GM13977 (cell line): ENCODE data around the gene ZNF230.

Experiments
- DNase-seq: peaks from one replicate; pipeline ENCODE4 v3.0.0; 2012; ENCODE audit warnings: low spot score
- in situ Hi-C: fragments of 300-500 bp; cut with MboI; formaldehyde crosslinking; loops from one replicate; pipeline ENCODE4 v1.12.0; 2022; ENCODE audit warnings: low sequenced_read_pairs, low pct_unique_long_range_greater_than_20kb, mixed read lengths, inconsistent platforms; ENCODE audit not compliant: unreplicated experiment
- TF ChIP-seq, protein P1 (sequence below): IDR thresholded peaks from 2 replicates; pipeline ENCODE4 v1.5.1; 2012; ENCODE audit warnings: mild to moderate bottlenecking, control low read depth; ENCODE audit not compliant: insufficient read depth; ENCODE audit errors: extremely low read depth, missing control alignments

The ZNF230 gene

DNA sequence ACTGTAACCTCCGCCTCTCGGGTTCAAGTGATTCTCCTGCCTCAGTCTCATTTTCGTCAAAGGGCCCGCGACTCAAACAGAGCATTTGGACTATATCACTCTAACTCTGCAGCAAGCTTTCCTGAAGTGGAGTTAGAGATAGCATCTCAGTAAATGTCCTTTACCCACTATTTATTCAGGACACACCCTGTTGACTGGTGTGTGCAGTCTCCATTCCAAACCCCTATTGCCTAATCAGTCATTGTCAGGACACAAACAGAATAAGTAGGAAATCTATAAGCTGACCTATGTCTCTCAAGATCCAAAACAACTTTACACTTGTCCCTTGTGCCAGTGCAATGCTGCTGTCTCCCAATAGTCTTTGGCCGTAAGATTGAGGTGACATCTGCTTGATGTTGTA lies 23.9 kb downstream of the ZNF230 start:
- in situ Hi-C loops = no loop called here
- no peak for DNase-seq

DNA sequence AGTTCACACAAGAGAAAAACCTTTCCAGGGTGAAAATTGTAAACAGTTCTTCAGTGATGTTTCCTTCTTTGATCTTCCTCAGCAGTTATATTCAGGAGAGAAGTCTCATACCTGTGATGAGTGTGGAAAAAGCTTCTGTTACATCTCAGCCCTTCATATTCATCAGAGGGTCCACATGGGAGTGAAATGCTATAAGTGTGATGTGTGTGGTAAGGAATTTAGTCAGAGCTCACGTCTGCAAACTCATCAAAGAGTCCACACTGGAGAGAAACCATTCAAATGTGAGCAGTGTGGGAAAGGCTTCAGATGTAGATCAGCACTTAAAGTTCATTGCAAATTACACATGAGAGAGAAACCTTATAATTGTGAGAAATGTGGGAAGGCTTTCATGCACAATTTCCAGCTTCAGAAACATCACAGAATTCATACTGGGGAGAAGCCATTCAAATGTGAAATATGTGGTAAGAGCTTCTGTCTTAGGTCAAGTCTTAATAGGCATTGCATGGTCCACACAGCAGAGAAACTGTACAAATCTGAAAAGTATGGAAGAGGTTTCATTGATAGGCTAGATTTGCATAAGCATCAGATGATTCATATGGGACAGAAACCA lies 29.3 kb downstream of the ZNF230 start:
- in situ Hi-C loops = no loop called here
- no peak for DNase-seq
- TF ChIP-seq, protein P1, sequence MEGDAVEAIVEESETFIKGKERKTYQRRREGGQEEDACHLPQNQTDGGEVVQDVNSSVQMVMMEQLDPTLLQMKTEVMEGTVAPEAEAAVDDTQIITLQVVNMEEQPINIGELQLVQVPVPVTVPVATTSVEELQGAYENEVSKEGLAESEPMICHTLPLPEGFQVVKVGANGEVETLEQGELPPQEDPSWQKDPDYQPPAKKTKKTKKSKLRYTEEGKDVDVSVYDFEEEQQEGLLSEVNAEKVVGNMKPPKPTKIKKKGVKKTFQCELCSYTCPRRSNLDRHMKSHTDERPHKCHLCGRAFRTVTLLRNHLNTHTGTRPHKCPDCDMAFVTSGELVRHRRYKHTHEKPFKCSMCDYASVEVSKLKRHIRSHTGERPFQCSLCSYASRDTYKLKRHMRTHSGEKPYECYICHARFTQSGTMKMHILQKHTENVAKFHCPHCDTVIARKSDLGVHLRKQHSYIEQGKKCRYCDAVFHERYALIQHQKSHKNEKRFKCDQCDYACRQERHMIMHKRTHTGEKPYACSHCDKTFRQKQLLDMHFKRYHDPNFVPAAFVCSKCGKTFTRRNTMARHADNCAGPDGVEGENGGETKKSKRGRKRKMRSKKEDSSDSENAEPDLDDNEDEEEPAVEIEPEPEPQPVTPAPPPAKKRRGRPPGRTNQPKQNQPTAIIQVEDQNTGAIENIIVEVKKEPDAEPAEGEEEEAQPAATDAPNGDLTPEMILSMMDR = no peak

More for the DNA sequence above, 23.9 kb downstream of the ZNF230 start:
- TF ChIP-seq, protein P1 = no peak

DNA sequence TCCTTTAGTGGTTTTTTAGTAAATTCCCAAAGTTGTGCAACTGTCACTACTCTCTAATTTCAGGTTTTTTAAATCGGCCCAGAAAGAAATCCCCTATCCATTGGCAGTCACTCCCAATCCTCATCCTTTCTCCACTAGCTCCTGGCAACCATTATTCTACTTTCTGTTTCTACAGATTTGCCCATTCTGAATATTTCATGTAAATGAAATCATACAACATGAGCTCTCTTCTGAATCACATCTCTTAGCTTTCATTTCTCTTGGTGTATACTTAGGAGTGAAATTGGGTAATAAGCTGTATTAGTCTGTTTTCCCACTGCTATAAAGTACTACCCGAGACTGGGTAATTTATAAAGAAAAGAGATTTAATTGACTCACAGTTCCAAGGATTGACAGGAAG lies 39.4 kb downstream of the ZNF230 start:
- no peak for DNase-seq
- in situ Hi-C loops = no loop called here
- TF ChIP-seq, protein P1 = no peak

DNA sequence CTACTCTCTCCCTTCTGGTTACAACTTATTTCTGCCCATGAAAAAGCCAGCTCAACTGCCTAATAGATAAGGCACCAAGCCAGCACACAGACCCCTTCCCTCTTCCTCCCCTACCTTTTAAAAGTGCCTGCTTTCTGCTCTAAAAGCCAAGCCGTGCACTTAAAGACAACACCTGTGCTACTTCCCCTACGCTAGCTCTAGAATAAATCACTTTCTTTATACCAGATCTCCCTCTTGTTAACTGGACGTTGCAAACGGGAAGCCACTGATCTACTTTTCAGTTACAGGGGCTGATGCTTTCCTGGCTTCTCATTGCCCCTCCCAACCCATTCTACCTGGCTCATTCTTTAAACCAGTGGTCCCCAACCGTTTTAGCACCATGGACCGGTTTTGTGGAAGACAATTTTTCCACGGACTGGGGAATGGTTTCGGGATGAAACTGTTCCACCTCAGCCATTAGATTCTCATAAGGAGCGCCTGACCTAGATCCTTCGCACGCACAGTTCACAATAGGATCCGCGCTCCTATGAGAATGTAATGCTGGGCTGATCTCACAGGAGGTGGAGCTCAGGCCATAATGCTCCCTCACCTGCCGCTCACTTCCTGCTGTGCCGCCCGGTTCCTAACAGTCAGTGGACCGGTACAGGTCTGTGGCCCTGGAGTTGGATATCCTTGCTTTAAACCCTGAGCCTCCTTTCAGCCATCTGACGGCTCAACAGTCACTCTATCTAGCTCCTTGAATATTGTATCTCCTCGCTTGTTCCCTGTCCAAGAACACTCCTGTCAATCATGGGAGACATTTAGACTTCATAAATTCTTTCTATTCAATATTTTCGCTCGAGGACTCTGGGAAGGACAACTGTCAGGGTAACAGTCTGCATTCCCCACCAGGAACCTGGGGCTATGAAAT lies 48.2 kb downstream of the ZNF230 start:
- in situ Hi-C loops = no loop called here
- no peak for DNase-seq
- TF ChIP-seq, protein P1 = no peak

DNA sequence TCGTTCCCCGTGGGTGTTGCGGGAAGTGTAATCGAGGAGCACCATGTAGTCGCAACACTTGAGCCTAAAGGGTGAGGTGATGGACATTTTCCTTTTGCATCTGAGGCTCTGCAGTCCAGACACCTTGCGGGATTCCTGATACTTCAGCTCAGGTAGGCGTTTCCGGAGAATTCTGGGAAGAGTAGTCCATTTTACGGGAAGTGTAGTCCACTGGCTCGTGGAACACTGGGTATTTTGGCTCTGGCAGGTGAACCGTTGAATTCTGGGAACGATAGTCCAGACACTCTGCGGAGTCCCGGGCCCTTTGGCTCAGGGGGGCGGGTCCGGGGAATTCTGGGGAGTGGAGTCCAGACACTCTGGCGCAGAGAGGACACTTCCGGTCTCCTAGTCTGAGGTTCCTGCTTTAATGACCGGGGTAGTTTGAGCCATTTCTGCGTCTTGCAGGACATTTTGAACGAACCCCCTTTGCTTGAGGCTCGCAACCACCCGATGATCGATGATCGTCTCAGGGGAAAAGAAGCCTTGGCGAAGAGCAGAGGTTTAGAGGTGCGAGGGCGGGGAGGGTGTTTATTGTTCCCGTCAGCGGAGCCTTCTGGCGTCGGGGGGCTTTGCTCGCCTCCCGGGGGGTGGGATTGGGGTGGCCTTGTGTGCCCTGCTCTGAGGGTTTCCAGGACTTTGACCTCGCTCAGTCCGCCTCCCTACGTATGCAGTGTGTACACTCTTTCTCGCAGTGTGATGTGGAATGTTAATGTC lies 49.1 kb downstream of the ZNF230 start, which contains the start of gene ZNF223:
TSS of gene ZNF223 (plus strand) at position 387 of the 753 bp plus-strand sequence. CDS start 3,141 bp downstream, outside the sequence.
- in situ Hi-C loops = no loop called here
- peak; percentile 76 for DNase-seq
- TF ChIP-seq, protein P1 = no peak

DNA sequence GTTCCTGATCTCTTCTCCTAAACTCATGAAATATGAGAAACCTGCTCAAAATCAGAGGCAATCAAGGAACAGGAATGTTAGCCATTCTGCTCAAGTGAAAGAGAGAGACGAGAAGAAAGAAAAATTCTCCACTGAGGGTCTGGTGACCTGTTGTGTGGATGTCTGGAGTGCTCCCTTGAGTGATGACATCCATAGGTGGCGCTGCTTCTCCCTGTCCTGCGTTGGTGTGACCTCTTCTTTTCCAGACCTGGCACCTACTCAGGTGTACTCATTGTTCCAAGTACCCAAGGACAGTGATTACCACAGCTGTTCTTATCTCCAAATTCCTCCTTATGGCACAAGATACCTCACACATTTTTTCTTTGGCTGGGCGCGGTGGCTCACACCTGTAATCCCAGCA lies 53.1 kb downstream of the ZNF230 start:
- no peak for DNase-seq
- in situ Hi-C loops = no loop called here
- TF ChIP-seq, protein P1 = no peak
